HepG2 (cell line): ENCODE results near the gene SERTAD3. TPM values are rescaled to one million over a fixed set of nuclear protein-coding genes. Genes with fewer than 3 reads are reported as not detected.

Source experiments
- HCFC1 ChIP-seq: fragments of 150-350 bp; IDR thresholded peaks from 2 replicates; pipeline ENCODE4 v1.6.1; 2014; ENCODE audit warnings: low read depth, low read length
- HNRNPL ChIP-seq: fragments of 200-400 bp; formaldehyde crosslinking; IDR thresholded peaks from 2 replicates; pipeline ENCODE4 v1.6.1; 2017; ENCODE audit warnings: mild to moderate bottlenecking, low read depth, low read length
- KLF13 ChIP-seq: sonication (generic); formaldehyde crosslinking; IDR thresholded peaks from 2 replicates; pipeline ENCODE4 v1.4.0; 2020; ENCODE audit warnings: mild to moderate bottlenecking, missing genetic modification reagents
- NFAT5 ChIP-seq: sonication (generic); formaldehyde crosslinking; IDR thresholded peaks from 2 replicates; pipeline ENCODE4 v1.4.0; 2020; ENCODE audit warnings: missing genetic modification reagents
- NFYC ChIP-seq: IDR thresholded peaks from 2 replicates; pipeline ENCODE4 v1.6.1; 2016; ENCODE audit warnings: missing genetic modification reagents, missing compliant biosample characterization
- NR1H2 ChIP-seq: sonication (generic); formaldehyde crosslinking; IDR thresholded peaks from 2 replicates; pipeline ENCODE4 v1.8.1; 2022; ENCODE audit warnings: low read depth, missing genetic modification reagents, borderline replicate concordance
- REST ChIP-seq, 2 experiments: IDR thresholded peaks; 2 replicates each; pipeline ENCODE4 v1.6.1; 2011 to 2012; ENCODE audit warnings: low read length in 2 of 2, borderline replicate concordance in 1 of 2, low read depth in 1 of 2, mild to moderate bottlenecking in 1 of 2, moderate library complexity in 1 of 2
- RFXAP ChIP-seq: sonication (generic); formaldehyde crosslinking; IDR thresholded peaks from 2 replicates; pipeline ENCODE4 v1.4.0; 2020; ENCODE audit warnings: missing genetic modification reagents, borderline replicate concordance
- RXRA ChIP-seq: sonication (generic); formaldehyde crosslinking; IDR thresholded peaks from 2 replicates; pipeline ENCODE4 v1.5.1; 2020; ENCODE audit warnings: missing genetic modification reagents
- SIN3A ChIP-seq: IDR thresholded peaks from 2 replicates; pipeline ENCODE4 v1.6.1; 2011; ENCODE audit warnings: low read depth, mild to moderate bottlenecking, control low read depth, low read length, borderline replicate concordance
- SOX5 ChIP-seq: IDR thresholded peaks from 2 replicates; pipeline ENCODE4 v1.6.1; 2016; ENCODE audit warnings: borderline replicate concordance
- TEAD2 ChIP-seq: sonication (generic); formaldehyde crosslinking; IDR thresholded peaks from 2 replicates; pipeline ENCODE4 v1.9.0; 2021; ENCODE audit warnings: missing genetic modification reagents
- ZIK1 ChIP-seq: sonication (generic); formaldehyde crosslinking; IDR thresholded peaks from 2 replicates; pipeline ENCODE4 v1.5.0; 2020; ENCODE audit warnings: mild to moderate bottlenecking, low read depth, missing genetic modification reagents, borderline replicate concordance
- ZNF180 ChIP-seq: sonication (generic); formaldehyde crosslinking; IDR thresholded peaks from 2 replicates; pipeline ENCODE4 v1.4.0; 2020; ENCODE audit warnings: low read depth, missing genetic modification reagents, borderline replicate concordance
- ZNF20 ChIP-seq: sonication (generic); formaldehyde crosslinking; IDR thresholded peaks from 2 replicates; pipeline ENCODE4 v1.4.0; 2020; ENCODE audit warnings: mild to moderate bottlenecking, moderate library complexity, missing genetic modification reagents
- ZNF512 ChIP-seq: sonication (generic); formaldehyde crosslinking; IDR thresholded peaks from 2 replicates; pipeline ENCODE4 v1.4.0; 2020; ENCODE audit warnings: mild to moderate bottlenecking, missing genetic modification reagents
- ZNF619 ChIP-seq: sonication (generic); formaldehyde crosslinking; IDR thresholded peaks from 2 replicates; pipeline ENCODE4 v1.4.0; 2020; ENCODE audit warnings: mild to moderate bottlenecking, missing genetic modification reagents
- ZNF747 ChIP-seq: sonication (generic); formaldehyde crosslinking; IDR thresholded peaks from 2 replicates; pipeline ENCODE4 v1.8.1; 2023; ENCODE audit warnings: missing genetic modification reagents, mild to moderate bottlenecking, borderline replicate concordance
- ZNF790 ChIP-seq: sonication (generic); formaldehyde crosslinking; IDR thresholded peaks from 2 replicates; pipeline ENCODE4 v1.8.0; 2022; ENCODE audit warnings: missing genetic modification reagents, mild to moderate bottlenecking, borderline replicate concordance
- polyA plus RNA-seq, 8 experiments: library from polyadenylated mRNA; depleted of rRNA in 3 of 8; stranded (reverse) in 7 of 8; unstranded in 1 of 8; fragments of >200 nt; fragmentation: Illumina TruSeq in 4 of 8; extraction: Trizol in 4 of 8; gene quantifications; 2 replicates each; pipeline versions ENCODE4 v1.2.1 to v1.2.3, GENCODE V29; 2011 to 2016; ENCODE audit warnings: low read depth in 4 of 8, missing spikeins in 1 of 8, mixed read lengths in 1 of 8; ENCODE audit not compliant: insufficient read depth in 1 of 8
- total RNA-seq, 5 experiments: library from RNA; depleted of rRNA; stranded (reverse); fragments of >200 nt; fragmentation: Illumina TruSeq; extraction: Trizol; gene quantifications; 2 replicates each; pipeline ENCODE4 v1.2.3, GENCODE V29; 2016; ENCODE audit warnings: low read depth in 1 of 5

The SERTAD3 gene
- total and polyA plus RNA-seq, 2 of the 13 experiments (the other 11 are each of a cell fraction or from before 2014, with no cell fraction given) = 9.6 to 16.9 TPM

GRCh38 chr19:40433391-40434216, 10.5 kb downstream of the SERTAD3 start (continued):
- TF ChIP-seq ZNF619 (CRISPR knock-in tag) (no peak), ZIK1 (CRISPR knock-in tag) (no peak), SOX5 (CRISPR knock-in tag) (no peak), KLF13 (CRISPR knock-in tag) (no peak), ZNF512 (CRISPR knock-in tag) (no peak), ZNF180 (CRISPR knock-in tag) (no peak), TEAD2 (CRISPR knock-in tag) (no peak), NFYC (CRISPR knock-in tag) (no peak), RFXAP (CRISPR knock-in tag) (no peak), ZNF747 (CRISPR knock-in tag) (peak; percentile 54; the same call in 1 of the 2 replicates), HCFC1 (no peak), NFAT5 (CRISPR knock-in tag) (no peak), REST (IDR thresholded peaks at IDR 0.05; ENCODE audit: borderline replicate concordance in 1 of 2, low read depth in 1 of 2, low read length in 2 of 2) (no peak), NR1H2 (CRISPR knock-in tag) (no peak), ZNF790 (CRISPR knock-in tag) (0 out of 2 replicates have a peak, but pooled peaks have one; percentile 25), ZNF20 (CRISPR knock-in tag) (peak; percentile 45; the same call in 1 of the 2 replicates), SIN3A (peak; percentile 22; the same call in 1 of the 2 replicates), RXRA (CRISPR knock-in tag) (0 out of 2 replicates have a peak, but pooled peaks have one; percentile 30), HNRNPL (0 out of 2 replicates have a peak, but pooled peaks have one; percentile 17)
